DOHH2 (cell line): ENCODE data around the gene EPS15.

Experiments used
- EZH2phosphoT487 ChIP-seq: fragments of 200-600 bp; sonication (generic); IDR thresholded peaks from 2 replicates; pipeline ENCODE4 v1.6.1; 2017; ENCODE audit warnings: borderline replicate concordance, mild to moderate bottlenecking, antibody characterized with exemption, low read length, moderate library complexity, mixed read lengths
- TF ChIP-seq, protein P1 (sequence below): fragments of 200-600 bp; sonication (generic); IDR thresholded peaks from one replicate; pipeline ENCODE4 v1.5.1; 2014; ENCODE audit warnings: antibody characterized with exemption, mild to moderate bottlenecking, low read depth, low read length; ENCODE audit not compliant: poor library complexity, severe bottlenecking

DNA sequence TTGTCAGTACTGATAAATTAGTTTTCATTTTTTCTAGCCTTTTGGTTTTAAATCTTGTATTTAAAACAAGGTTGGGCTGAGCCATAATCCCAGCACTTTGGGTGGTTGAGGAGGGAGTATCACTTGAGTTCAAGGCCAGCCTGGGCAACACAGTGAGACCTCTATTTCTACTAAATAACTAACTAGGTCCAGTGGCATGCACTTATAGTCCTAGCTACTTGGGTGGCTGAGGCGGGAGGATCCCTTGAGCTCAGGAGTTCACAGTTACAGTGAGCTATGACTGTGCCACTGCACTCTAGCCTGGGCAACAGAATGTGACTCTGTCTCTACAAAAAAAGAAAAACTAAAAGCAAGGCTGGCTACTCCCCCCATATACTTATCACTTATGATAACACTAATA is 167.2 kb downstream of the EPS15 start:
- TF ChIP-seq, protein P1, sequence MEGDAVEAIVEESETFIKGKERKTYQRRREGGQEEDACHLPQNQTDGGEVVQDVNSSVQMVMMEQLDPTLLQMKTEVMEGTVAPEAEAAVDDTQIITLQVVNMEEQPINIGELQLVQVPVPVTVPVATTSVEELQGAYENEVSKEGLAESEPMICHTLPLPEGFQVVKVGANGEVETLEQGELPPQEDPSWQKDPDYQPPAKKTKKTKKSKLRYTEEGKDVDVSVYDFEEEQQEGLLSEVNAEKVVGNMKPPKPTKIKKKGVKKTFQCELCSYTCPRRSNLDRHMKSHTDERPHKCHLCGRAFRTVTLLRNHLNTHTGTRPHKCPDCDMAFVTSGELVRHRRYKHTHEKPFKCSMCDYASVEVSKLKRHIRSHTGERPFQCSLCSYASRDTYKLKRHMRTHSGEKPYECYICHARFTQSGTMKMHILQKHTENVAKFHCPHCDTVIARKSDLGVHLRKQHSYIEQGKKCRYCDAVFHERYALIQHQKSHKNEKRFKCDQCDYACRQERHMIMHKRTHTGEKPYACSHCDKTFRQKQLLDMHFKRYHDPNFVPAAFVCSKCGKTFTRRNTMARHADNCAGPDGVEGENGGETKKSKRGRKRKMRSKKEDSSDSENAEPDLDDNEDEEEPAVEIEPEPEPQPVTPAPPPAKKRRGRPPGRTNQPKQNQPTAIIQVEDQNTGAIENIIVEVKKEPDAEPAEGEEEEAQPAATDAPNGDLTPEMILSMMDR = no peak
- TF ChIP-seq EZH2phosphoT487 = no peak
